HG03064 (cell line): ENCODE measurements around the gene ATP8B4.

ENCODE experiments used
- ATAC-seq: cut with Tn5 transposase; IDR thresholded peaks from one replicate; pipeline ENCODE4 v1.9.1; 2021; ENCODE audit warnings: low read depth; ENCODE audit not compliant: unreplicated experiment

ATP8B4 gene

GRCh38 chr15:49876401-49877038 lies 242.5 kb downstream of the ATP8B4 start:
- no peak for ATAC-seq

GRCh38 chr15:49875392-49875791 lies 243.6 kb downstream of the ATP8B4 start:
- ATAC-seq, result no peak

GRCh38 chr15:49870472-49870871 lies 248.6 kb downstream of the ATP8B4 start:
- ATAC-seq, result no peak

GRCh38 chr15:49868348-49868747 lies 250.7 kb downstream of the ATP8B4 start:
- no peak for ATAC-seq

- no peak for ATAC-seq
These were observed 252.9 kb downstream of the ATP8B4 start for GRCh38 chr15:49865925-49866757.

GRCh38 chr15:49864251-49864650 lies 254.8 kb downstream of the ATP8B4 start:
- no peak for ATAC-seq

- no peak for ATAC-seq
These were observed 255.4 kb downstream of the ATP8B4 start for GRCh38 chr15:49863431-49864224.

GRCh38 chr15:49860101-49860500 lies 258.9 kb downstream of the ATP8B4 start:
- no peak for ATAC-seq

- ATAC-seq, result no peak
These were observed 261.2 kb downstream of the ATP8B4 start for GRCh38 chr15:49857496-49858475.

GRCh38 chr15:49855917-49856637 lies 263.0 kb downstream of the ATP8B4 start:
- no peak for ATAC-seq

GRCh38 chr15:49852756-49853155 lies 266.3 kb downstream of the ATP8B4 start:
- ATAC-seq, result no peak

- ATAC-seq, result no peak
These were observed 270.2 kb downstream of the ATP8B4 start for GRCh38 chr15:49848807-49849206.

GRCh38 chr15:49848282-49848724 lies 270.7 kb downstream of the ATP8B4 start:
- ATAC-seq, result no peak

- ATAC-seq, result no peak
These were observed 271.4 kb downstream of the ATP8B4 start for GRCh38 chr15:49847423-49848281.

GRCh38 chr15:49844390-49844789 lies 274.6 kb downstream of the ATP8B4 start:
- no peak for ATAC-seq

- ATAC-seq, result no peak
These were observed 275.3 kb downstream of the ATP8B4 start for GRCh38 chr15:49843725-49844124.

- no peak for ATAC-seq
These were observed 276.9 kb downstream of the ATP8B4 start for GRCh38 chr15:49842031-49842730.

GRCh38 chr15:49832511-49832910 lies 286.5 kb downstream of the ATP8B4 start:
- ATAC-seq, result no peak
